ELF-1 (cell line): Measurements from ENCODE around the gene SPTAN1.
"Not testable (repeated sequence)": the region's sequence is repeated elsewhere in the genome, so short reads cannot be mapped to it uniquely, and the experiment has no call there.

Experiments used
- DNase-seq: peaks from one replicate; pipeline ENCODE4 v3.0.0-alpha.2; 2016; ENCODE audit warnings: low read depth, low spot score

The SPTAN1 gene

GRCh38 chr9:128552744-128553440 lies 505 bp downstream of the SPTAN1 start:
- peak; percentile 69 for DNase-seq

GRCh38 chr9:128553728-128554127 lies 1.3 kb downstream of the SPTAN1 start:
- no peak for DNase-seq

GRCh38 chr9:128554155-128554862 lies 1.9 kb downstream of the SPTAN1 start:
- peak; percentile 78 for DNase-seq

GRCh38 chr9:128555180-128555721 lies 2.9 kb downstream of the SPTAN1 start:
- DNase-seq = peak; percentile 71

- no peak for DNase-seq
These were observed 3.9 kb downstream of the SPTAN1 start for GRCh38 chr9:128556276-128556675.

- no peak for DNase-seq
These were observed 4.7 kb downstream of the SPTAN1 start for GRCh38 chr9:128556926-128557634.

GRCh38 chr9:128558431-128559310 lies 6.3 kb downstream of the SPTAN1 start:
- DNase-seq = peak; percentile 77

GRCh38 chr9:128565578-128565977 lies 13.2 kb downstream of the SPTAN1 start:
- no peak for DNase-seq

- DNase-seq = no peak
These were observed 16.2 kb downstream of the SPTAN1 start for GRCh38 chr9:128568470-128569078.

GRCh38 chr9:128575469-128575868 lies 23.1 kb downstream of the SPTAN1 start:
- DNase-seq = no peak

GRCh38 chr9:128575916-128576315 lies 23.5 kb downstream of the SPTAN1 start:
- no peak for DNase-seq

GRCh38 chr9:128577206-128577605 lies 24.8 kb downstream of the SPTAN1 start:
- DNase-seq = no peak

- DNase-seq = no peak
These were observed 26.8 kb downstream of the SPTAN1 start for GRCh38 chr9:128579194-128579593.

- no peak for DNase-seq
These were observed 28.3 kb downstream of the SPTAN1 start for GRCh38 chr9:128580731-128581130.

GRCh38 chr9:128585155-128585554 lies 32.8 kb downstream of the SPTAN1 start:
- not testable (repeated sequence) for DNase-seq

GRCh38 chr9:128586934-128587333 lies 34.5 kb downstream of the SPTAN1 start:
- DNase-seq = not testable (repeated sequence)

- no peak for DNase-seq
These were observed 35.1 kb downstream of the SPTAN1 start for GRCh38 chr9:128587453-128587852.

GRCh38 chr9:128588581-128589233 lies 36.3 kb downstream of the SPTAN1 start:
- no peak for DNase-seq

GRCh38 chr9:128593039-128593438 lies 40.7 kb downstream of the SPTAN1 start:
- no peak for DNase-seq

- no peak for DNase-seq
These were observed 41.5 kb downstream of the SPTAN1 start for GRCh38 chr9:128593856-128594255.
